GM19328 (cell line): ENCODE data around the gene TAF4.
"Not testable (repeated sequence)": the region's sequence is repeated elsewhere in the genome, so short reads cannot be mapped to it uniquely, and the experiment has no call there.

Experiments
- ATAC-seq: cut with Tn5 transposase; IDR thresholded peaks from one replicate; pipeline ENCODE4 v1.9.1; 2021; ENCODE audit warnings: mild to moderate bottlenecking, moderate library complexity; ENCODE audit not compliant: unreplicated experiment

TAF4 gene

GRCh38 chr20:62004614-62005013 lies 61.1 kb downstream of the TAF4 start:
- ATAC-seq: no peak

- ATAC-seq: no peak
These were observed 61.9 kb downstream of the TAF4 start for GRCh38 chr20:62003567-62004405.

DNA sequence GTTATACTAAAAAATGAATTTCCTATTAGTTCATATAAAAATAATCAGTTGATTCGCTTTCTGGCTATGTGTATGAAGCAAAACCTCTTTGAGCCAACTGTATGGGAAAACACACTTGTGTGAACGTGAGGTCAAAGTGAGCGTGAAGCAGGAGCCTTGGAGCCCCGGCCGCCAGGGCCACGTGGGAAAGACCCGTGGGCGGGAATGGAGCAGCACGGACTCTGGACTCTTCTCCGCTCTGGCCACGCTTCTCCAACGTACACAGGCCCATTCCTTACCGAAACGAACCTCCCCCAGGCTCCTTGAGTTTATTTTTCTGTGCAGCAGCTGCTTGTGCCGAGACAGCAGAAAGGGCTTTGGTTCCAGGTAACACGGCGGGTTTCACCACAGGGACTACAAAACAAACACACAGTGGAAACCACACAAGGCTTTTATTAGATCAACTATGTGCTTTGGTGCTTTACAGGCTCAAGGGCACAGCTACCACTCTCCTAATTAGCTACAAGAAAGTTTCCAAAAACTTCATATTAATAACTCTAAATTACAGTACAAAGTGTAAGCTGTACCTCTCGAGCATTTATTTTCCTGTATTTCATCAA lies 62.7 kb downstream of the TAF4 start:
- no peak for ATAC-seq

GRCh38 chr20:62001178-62001715 lies 64.4 kb downstream of the TAF4 start:
- no peak for ATAC-seq

DNA sequence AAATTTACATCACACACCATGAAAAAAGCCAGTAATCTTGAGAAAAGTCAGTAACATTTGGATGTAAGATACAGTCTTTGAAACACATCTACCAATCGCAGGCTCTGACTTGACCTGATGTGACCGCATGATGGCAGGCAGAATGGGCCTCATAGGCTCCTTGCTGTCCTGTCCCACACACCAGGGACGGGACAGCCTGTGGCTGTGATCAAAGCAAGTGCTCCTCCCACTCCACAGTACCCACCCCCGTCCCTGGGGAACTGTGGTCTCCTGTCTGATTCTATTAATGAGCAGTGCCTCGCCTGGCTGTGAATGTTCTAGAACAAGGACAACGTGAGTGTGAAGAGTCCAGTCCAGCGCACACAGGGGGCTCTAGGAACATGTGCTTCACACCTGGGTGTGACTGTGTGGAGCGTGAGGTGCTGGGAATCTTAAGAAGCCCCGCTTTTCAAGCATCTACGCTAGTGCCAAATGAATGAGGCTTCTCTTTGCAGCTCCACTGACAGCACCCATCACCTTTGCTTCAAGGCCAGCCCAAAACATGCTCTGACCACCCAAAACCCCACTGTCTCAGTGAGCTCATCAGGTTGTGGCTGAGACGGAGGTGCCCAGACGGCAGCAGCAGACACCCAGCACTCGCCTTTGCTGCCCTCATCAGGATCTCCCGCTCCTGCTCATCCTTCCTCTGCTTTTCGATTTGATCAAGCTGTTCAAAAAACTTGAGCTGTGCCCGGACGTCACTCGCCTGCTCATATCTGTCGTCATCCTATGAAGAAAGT lies 67.1 kb downstream of the TAF4 start:
- ATAC-seq: no peak

- no peak for ATAC-seq
These were observed 67.8 kb downstream of the TAF4 start for GRCh38 chr20:61997891-61998290.

- no peak for ATAC-seq
These were observed 68.3 kb downstream of the TAF4 start for GRCh38 chr20:61997372-61997771.

DNA sequence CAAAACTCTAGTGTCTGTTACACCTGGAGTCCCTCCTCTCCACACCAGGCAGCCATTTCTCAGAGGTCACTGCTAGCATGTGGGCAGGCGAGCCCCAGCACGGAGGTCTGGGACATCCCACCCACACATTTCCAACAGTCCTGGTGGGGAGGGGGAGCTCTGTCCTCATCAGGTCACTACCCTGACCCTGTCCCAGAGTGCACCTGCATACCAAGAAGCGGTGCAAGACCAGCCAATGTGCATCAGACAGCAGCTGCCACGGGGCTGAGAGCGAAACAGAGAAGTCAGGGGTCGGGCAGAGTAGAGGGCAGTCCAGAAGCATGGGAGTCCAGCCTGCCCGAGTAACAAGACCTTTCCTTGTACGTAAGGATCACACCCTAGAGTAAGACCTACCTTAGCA lies 71.1 kb downstream of the TAF4 start:
- no peak for ATAC-seq

DNA sequence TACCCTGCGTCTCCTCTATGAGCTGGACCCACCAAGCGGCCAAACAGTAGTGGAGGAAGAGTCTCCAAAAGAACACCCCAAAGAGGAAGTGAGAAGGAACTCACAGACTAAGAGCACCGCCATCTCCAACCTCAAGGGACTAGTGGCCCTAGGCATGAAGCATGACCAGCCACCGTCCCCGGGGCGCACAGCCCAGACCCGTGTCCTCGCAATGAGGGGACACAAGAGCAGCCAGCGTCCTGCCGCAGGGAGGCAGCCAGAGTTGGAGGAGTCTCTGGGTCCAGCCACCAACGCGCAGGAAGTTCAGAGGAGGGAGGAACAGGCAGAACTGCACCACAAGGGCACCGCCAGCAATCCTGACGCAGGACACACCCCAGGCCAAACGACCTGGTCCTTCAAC lies 72.6 kb downstream of the TAF4 start:
- ATAC-seq: no peak

DNA sequence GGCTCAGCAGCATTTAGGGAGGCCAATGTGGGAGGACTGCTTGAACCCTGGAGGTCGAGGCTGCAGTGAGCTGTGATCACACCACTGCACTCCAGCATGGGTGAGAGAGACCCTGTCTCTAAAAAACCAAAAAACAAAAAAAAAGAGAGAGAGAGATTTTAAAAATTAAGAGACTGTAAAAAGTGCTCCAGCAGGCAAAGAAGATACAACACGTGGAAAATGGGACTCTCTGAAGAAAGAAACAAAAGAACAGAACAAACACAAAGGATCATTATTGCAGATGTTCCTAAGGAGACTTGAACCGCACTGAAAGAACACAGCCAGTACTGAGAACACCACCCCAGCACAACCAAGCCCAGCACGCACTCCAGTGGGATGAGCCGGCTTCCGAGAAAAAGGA lies 74.2 kb downstream of the TAF4 start:
- no peak for ATAC-seq

DNA sequence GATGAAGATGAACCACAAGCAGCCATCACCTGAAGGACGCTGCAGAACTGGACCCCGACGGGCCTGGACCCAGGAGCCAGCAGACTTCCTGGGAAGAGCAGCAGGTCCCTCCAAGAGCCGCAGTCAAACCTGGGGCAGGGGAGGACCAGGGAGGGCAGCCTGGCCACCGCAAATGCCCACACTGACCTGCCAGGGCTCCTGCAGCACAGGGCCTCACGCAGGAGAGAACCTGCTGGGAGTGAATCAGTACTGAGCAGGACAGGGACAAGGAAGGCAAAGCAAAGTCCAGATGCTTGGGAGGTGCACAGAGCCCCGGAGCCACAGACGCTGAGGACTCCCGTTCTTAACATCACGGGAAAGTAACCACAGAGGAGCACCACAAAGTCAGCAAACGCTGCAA lies 75.2 kb downstream of the TAF4 start:
- ATAC-seq: no peak

DNA sequence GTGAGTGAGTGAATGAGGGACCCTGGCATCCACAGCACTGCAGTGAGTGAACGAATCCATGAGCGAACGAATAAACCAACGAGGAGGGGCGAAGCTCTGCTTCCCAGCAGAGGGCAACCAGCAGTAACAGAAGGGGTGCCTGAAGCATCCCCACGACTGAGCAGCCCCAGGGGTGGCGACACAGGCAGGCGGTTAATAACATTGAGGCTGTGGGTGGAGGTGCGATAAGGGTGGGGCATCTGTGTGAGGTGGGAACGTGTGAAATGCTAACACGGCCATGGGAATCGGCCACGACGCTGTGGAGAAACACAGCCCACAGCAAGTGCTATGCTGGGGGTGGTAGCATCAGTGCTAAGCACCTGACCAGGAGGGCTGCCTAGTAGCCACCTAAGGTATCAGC lies 75.9 kb downstream of the TAF4 start:
- ATAC-seq: no peak

GRCh38 chr20:61988665-61989064 lies 77.0 kb downstream of the TAF4 start:
- ATAC-seq: no peak

DNA sequence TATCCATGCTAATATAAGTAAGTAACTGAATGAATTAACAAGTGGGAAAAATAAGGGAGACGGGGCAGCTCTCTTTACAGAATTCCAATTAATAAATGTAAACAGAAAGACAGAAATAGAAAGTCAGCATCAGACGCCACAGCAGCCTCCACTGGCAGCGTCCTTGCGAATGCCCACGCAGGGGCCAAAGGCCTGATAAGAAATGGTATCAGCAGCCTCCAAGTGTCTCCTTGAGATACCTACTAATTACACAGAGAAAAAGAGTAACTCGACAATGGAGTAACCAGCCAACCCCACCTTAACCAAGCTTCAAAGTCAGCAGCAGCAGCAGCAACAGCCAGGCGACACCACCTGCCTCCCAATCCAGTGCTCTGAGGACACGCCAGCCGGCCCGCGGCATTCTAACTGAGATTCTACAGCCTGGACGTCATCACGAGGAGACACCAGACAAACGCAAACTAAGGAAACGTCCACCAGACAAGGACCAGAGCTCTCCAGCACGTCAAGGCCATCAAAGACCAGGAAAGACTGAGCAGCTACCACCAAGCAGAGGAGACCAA lies 78.8 kb downstream of the TAF4 start:
- no peak for ATAC-seq

DNA sequence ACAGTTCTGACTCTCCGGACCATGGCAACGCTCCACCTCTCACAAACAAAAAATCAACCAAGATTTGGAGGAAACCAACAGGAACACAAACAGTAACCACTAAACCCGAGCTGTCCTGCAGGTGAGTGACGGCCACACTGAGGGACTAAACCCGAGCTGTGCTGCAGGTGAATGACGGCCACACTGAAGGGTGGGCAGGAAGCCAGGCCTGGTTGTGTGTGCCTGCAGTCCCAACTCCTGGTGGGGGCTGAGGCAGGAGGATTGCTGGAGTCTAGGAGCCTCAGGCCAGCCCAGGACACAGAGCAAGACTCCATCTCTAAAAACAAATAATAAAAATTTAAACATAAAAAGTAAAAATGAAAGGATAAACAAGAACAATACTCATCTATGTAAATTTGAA lies 80.6 kb downstream of the TAF4 start:
- no peak for ATAC-seq

DNA sequence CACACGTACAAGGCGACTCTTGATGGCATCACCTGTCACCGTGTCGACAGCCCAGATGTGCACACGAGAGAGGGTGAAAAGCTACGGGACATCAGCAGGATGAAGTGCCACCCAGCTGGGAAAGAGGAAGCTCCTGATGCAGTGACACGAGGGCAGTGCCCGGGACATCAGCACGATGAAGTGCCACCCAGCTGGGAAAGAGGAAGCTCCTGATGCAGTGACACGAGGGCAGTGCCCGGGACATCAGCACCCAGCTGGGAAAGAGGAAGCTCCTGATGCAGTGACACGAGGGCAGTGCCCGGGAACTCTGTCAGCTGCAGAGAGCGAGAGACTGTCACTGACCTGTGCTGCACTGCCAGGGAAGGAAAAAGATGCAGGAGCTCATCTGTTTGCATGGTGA lies 81.2 kb downstream of the TAF4 start:
- not testable (repeated sequence) for ATAC-seq

DNA sequence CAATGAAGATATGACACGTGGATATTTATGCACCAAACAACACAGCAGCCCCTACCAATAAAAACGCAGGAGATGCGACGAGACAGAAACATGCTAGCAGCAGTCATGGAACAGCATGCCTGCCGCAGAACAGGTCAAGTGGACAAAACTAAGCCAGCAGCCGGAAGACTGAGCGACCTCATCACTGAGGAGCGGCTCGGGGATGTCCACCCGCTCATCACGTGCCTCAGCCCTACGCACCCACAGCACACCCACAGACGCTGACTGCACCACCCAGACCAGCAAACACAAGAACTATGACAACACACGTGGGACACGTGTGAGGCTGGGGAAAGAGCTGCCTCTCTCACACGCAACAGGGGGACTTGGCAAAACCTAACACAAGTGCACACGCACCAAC lies 81.7 kb downstream of the TAF4 start:
- no peak for ATAC-seq

DNA sequence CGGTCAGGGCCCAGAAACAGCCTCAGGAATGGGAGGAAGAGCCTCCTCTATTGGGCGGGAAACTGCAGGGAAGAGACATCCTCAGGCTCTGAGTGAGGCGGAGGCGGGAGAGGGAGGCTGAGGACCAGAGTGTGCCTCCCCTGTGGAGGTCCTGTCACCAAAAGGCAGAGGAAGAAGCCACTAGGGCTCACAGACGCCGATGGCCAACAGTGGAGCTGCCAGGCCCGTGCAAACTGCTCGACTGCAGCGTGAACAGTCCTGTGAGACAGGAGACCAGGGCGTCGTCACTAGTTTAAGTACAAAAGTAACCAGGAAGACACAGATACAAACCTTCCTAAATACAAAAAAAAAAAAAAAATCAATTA lies 82.7 kb downstream of the TAF4 start:
- ATAC-seq: no peak

GRCh38 chr20:61982191-61982950 lies 83.3 kb downstream of the TAF4 start:
- ATAC-seq: no peak

DNA sequence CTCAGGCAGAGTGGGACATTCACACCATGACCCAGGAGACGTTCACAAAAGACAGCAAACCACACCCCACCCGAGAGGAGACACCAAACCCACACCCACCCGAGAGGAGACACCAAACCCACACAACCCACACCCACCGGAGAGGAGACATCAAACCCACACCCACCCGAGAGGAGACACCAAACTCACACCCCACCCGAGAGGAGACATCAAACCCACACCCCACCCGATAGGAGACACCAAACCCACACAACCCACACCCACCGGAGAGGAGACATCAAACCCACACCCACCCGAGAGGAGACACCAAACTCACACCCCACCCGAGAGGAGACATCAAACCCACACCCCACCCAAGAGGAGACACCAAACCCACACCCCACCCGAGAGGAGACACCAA lies 84.0 kb downstream of the TAF4 start:
- not testable (repeated sequence) for ATAC-seq
